ENCODE data around the gene PRMT6.
A peak's percentile ranks its signal among the peaks of the same experiment; 100 is the strongest.
"Not testable (repeated sequence)": the region's sequence is repeated elsewhere in the genome, so short reads cannot be mapped to it uniquely, and the experiment has no call there.

The PRMT6 gene

DNA sequence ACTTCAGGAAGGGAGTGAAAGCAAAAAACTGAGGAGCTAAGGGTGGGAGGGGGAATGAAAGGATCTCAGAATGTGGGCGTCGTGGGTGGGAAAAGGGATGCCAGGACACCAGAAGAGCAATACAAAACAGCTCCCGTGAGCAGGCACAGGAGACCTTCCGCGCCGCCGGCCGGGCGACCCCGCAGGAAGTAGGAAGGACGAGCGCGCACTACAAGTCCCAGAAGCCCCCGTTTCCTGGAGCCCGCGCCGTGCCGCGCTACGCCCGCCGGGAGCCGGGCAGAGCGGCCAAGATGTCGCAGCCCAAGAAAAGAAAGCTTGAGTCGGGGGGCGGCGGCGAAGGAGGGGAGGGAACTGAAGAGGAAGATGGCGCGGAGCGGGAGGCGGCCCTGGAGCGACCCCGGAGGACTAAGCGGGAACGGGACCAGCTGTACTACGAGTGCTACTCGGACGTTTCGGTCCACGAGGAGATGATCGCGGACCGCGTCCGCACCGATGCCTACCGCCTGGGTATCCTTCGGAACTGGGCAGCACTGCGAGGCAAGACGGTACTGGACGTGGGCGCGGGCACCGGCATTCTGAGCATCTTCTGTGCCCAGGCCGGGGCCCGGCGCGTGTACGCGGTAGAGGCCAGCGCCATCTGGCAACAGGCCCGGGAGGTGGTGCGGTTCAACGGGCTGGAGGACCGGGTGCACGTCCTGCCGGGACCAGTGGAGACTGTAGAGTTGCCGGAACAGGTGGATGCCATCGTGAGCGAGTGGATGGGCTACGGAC, at the start of gene PRMT6:
TSS of gene PRMT6 (plus strand) at position 249 of the 771 bp plus-strand sequence. CDS start at position 291, 42 bp downstream.
- ChIA-PET POLR2A (ENCODE audit: low non-redundant PET) (no interaction called here), CTCF (interaction anchor here (0.6 kb wide), 4 partner anchors 335 to 1094 kb away, joined by 3 to 6 read pairs (median 4); no protein-coding TSS in a partner anchor)
- peak; percentile 67 for DNase-seq (ENCODE audit: low spot score)
- TF ChIP-seq CTCF (conservative IDR thresholded peaks at IDR 0.05; ENCODE audit: low read depth): no peak
- peak within 1 kb of the TSS; percentile 74 for H3K27ac ChIP-seq

GRCh38 chr1:107009281-107009680, 47.2 kb upstream of the PRMT6 start:
- H3K27ac ChIP-seq: no peak overlapping the region
- ChIA-PET POLR2A (ENCODE audit: low non-redundant PET) (no interaction called here), CTCF (no interaction called here)
- TF ChIP-seq CTCF (conservative IDR thresholded peaks at IDR 0.05; ENCODE audit: low read depth): no peak
- DNase-seq (ENCODE audit: low spot score): no peak

- DNase-seq (ENCODE audit: low spot score): no peak
- ChIA-PET CTCF (interaction anchor here (0.7 kb wide), 1 partner anchor 1029 kb away, joined by 6 read pairs; no protein-coding TSS in a partner anchor), POLR2A (ENCODE audit: low non-redundant PET) (no interaction called here)
Observed at GRCh38 chr1:107010582-107010981, 45.9 kb upstream of the PRMT6 start.

GRCh38 chr1:107016376-107016978, 40.0 kb upstream of the PRMT6 start:
- DNase-seq (ENCODE audit: low spot score): no peak
- ChIA-PET CTCF (no interaction called here), POLR2A (ENCODE audit: low non-redundant PET) (no interaction called here)
- no peak for TF ChIP-seq CTCF (conservative IDR thresholded peaks at IDR 0.05; ENCODE audit: low read depth)
- H3K27ac ChIP-seq: no peak overlapping the region

More at GRCh38 chr1:107010582-107010981, 45.9 kb upstream of the PRMT6 start:
- no peak overlapping the region for H3K27ac ChIP-seq
- no peak for TF ChIP-seq CTCF (conservative IDR thresholded peaks at IDR 0.05; ENCODE audit: low read depth)

DNA sequence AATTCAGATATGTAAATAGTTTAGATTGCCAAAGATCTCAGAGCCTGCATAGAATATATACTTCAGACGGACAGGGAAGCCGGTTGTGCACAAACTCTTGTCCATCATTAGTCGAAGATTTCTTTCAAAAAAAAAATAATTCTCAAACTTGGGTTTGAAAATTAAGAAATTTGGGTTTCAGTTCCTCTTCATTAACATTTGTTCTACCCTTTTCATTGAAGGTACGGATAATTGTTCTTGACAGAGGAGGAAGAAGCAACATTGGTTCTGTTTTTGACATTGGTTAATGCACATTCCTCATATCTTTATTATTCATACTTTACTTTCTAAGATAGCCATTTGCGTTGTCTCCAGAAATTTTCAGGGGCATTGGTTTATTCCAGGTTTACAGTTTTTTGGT, 38.0 kb upstream of the PRMT6 start:
- ChIA-PET CTCF (interaction anchor here (0.7 kb wide), 1 partner anchor 58 kb away, joined by 4 read pairs; no protein-coding TSS in a partner anchor), POLR2A (ENCODE audit: low non-redundant PET) (no interaction called here)
- no peak for TF ChIP-seq CTCF (conservative IDR thresholded peaks at IDR 0.05; ENCODE audit: low read depth)
- no peak overlapping the region for H3K27ac ChIP-seq
- DNase-seq (ENCODE audit: low spot score): no peak

DNA sequence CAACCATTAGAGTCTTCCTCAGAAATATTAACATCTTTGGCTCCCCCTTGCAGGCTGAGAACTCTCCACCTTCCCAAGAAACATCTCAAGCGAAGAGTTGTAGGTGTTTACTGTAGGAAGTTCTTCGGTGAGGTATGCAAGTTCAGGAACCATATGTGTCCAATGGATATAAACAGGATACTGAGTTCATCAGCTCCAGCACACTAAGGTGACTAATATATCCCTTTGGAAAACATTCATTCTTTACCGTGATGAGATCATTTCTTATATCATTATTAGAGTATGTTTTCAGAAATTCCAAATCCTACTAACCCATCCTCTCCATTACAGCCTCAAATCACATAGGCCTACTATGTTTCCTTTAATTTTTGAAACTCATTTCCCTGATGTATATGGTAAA, 37.3 kb upstream of the PRMT6 start:
- CTCF ChIA-PET: interaction anchor here (0.7 kb wide), 1 partner anchor 59 kb away, joined by 4 read pairs; no protein-coding TSS in a partner anchor
- TF ChIP-seq CTCF (conservative IDR thresholded peaks at IDR 0.05; ENCODE audit: low read depth): no peak
- POLR2A ChIA-PET (ENCODE audit: low non-redundant PET): no interaction called here
- no peak for DNase-seq (ENCODE audit: low spot score)
- H3K27ac ChIP-seq: no peak overlapping the region

GRCh38 chr1:107038874-107039273, 17.6 kb upstream of the PRMT6 start:
- POLR2A ChIA-PET (ENCODE audit: low non-redundant PET); CTCF ChIA-PET; H3K27ac ChIP-seq: not testable (repeated sequence)

DNA sequence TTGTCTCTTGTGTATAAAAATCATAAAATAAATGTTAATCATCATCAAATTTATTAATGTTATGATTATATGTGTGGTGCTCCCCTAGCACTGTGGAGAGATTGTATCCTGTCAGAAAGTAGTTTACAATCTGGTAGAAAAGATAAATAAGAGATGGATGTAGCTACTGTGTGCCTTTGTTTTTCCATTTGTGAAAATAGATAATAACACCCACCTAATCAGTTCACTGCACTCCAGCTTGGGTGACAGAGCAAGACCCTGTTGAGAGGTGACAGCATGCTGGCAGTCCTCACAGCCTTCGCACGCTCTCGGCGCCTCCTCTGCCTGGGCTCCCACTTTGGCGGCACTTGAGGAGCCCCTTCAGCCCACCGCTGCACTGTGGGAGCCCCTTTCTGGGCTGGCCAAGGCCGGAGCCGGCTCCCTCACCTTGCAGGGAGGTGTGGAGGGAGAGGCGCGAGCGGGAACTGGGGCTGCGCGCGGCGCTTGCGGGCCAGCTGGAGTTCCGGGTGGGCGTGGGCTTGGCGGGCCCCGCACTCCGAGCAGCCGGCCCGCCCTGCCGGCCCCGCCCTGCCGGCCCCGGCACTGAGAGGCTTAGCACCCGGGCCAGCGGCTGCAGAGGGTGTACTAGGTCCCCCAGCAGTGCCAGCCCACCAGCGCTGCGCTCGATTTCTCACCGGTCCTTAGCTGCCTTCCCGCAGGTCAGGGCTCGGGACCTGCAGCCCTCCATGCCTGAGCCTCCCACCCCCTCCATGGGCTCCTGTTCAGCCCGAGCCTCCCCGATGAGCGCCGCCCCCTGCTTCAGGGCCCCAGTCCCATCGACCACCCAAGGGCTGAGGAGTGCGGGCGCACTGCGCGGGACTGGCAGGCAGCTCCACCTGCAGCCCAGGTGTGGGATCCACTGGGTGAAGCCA, 11.9 kb upstream of the PRMT6 start:
- H3K27ac ChIP-seq; POLR2A ChIA-PET (ENCODE audit: low non-redundant PET); CTCF ChIA-PET; DNase-seq (ENCODE audit: low spot score): not testable (repeated sequence)

More at GRCh38 chr1:107038874-107039273, 17.6 kb upstream of the PRMT6 start:
- not testable (repeated sequence) for DNase-seq (ENCODE audit: low spot score)
